Measurements from ENCODE around the gene ANP32A.

The ANP32A gene

DNA sequence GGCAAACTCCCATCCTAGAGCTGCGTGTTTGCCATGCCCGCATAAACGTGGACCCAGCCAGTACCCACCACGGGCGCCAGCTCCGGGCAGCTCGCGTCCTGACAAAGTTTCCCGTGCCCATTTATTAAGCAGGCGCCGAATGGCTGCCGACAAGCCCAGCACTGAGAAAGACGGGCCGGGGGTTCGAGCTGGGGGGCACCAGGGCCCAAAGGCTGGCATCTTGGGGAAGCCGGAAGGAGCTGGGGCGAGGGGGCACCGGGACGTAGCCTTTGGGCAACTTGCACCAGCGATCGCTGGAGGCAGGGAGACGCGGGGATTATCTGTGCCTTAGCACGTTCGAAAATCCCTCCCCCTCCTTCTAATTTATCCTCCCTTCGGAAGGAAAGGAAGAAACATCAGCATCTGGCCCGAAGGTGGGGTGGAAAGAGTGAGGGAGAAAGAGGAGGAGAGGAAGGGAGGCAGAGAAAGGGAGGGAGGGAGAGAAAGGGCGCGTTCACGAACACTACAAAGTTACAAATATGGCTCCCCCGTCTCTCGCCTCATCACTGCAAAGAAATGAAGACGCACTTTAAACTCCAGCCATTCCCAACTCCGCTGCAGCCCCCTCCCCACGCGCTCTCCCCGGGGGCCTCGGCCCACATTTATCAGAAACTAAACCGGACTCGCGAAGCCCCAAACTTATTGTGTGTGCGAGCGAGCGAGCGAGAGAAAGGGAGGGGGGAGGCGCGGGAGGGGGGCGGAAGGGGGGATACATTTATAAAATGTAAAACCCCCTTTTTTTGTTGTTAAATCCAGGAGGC, 1.0 kb downstream of the ANP32A start:
- DNase-seq, result peak; percentile 37

DNA sequence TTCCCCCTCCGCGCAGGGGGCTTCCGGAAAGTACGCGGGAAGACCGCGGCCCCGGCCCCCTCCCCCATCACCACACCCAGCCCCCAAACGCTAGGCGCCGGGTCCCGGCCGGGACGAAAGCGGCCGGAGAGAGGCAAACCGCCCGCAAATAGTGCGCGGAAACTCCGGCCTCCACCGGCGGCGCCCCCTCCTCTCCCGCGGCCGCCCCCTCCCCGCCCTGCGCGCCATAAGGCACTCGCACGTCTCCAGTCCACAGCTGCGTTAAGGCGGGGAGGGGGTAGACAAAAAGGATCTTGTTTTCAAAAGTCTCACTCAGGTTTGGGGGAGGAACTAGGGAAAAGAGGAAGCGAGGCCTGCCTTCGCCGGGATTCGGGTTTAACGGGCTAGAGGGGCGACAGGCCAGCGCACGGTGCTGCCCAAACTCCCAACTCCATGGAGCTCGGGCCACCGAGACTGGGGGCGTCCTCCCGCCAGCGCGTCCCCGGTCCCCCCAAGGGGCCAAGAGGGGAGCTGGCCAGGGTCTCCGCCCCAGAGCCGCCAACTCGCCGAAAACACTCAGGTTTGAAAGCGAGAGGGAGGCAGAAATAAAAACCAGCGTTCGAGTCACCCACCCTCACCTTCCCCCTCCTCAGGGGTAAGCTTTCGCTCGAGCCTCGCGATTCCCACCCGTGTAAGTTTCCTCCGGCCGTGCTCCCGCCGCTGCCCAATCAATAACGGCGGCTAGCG, 1.8 kb downstream of the ANP32A start:
- DNase-seq, result peak; percentile 54

DNA sequence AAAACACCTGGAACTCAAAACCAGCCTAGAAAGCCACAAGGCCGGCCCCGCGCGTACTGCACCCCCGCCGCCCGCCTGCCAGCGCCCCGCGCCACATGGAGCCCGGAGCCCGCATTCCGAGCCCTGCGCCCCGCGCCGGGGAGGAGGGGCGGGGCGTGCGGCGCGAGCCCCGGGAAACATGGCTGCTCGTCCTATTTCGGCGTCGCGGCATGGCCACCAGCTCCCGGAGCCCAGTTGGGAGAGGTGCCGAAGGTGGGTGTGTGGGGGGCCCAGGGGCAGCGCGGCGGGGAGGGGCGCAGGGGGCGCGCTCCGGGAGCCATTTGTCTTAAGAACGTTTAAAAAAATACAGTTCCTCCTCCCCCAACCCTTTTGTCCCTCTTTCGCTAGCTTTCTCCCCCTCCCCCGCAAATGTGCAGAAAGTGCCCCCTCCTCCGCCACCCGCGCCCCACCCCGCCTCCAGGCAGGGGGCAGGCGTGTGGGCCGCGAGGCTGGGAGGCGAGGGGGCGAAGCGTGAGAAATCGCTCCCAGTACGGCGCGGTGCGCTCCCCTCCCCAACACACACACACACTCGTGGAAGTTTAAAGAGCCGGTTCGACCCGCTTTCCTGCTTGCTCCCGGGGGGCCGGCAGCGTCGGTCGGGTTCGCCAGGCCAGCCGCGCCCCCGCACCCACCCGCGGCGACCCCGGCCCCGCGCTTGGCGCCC, 2.5 kb downstream of the ANP32A start:
- peak; percentile 61 for DNase-seq

DNA sequence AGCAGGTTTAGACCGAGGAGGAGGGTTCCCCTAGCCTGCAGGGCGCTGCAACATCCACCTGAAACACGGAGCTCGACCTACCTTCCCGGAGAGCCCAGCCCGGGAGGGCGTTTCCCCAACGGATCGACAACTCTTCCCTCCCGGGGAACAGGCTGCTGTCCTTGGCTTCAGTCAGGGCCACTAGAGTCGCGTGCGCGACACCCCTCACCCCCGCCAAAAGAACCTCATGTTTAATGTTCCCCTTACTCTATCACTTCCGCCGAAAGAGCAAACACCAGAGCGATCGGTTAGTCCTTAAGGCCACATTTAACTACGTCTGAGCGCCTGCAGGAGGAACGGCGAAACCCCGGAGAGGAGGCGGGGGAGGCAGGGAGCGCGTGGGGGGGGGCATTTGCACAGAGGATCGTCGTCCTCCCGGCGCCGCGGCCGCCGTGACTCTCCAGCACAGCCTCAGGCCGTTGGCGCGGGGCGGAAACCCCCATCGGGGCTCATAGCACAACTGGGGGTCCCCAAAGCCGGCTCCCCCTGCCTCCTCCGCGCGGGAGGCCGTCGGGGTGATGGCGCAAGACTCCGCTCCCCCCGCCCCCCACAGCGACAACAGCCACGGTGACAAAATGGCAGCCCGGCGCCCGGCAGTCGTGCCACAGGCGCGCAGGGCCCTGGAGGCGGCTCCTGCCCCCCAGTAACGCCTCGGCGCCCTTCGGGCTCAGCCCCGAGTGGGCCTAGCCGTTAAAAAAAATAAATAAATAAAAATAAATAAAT, 3.2 kb downstream of the ANP32A start:
- DNase-seq, result peak; percentile 68

DNA sequence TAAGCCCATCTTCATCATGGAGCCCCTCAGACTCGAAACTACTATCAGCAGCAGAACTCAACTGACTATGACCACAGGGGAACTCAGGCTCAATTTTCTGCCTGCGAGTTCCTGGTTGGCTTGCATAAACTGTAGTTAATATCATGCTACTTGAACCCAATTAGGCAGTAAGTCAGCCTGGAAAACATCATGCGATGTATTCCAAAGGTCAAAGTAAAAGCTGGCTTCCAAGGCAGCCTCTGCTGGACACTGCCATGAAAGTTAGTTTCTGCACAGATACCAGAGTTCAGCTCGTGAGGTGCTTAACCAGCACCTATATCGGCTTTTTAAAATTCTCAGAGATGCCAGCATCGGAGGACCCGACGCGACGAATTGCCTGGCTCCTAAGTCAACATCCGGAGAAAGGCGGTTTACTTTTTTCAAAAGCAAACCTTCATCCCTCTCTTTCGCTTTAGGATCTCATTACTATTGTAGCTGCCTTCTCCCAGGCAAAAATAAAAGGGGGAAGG, 3.8 kb downstream of the ANP32A start:
- no peak for DNase-seq

DNA sequence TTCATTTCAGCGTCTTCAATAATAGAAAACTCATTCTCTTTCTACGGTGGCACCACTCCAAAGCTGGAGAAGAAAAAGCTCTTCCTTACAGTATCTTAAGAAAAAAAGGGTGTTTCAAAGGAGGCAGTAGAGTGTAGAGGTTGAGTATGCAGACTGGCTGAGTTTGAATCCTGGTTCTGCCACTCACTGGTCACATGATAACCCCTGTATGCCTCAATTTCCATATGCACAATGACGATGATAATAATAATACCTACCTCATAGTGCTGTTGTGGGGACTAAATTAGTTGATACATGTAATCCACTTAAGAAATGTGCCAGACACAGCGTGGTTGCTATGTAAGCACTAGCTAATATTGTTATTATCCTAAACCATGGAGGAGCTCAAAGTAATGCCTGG, 4.5 kb downstream of the ANP32A start:
- DNase-seq, result no peak

DNA sequence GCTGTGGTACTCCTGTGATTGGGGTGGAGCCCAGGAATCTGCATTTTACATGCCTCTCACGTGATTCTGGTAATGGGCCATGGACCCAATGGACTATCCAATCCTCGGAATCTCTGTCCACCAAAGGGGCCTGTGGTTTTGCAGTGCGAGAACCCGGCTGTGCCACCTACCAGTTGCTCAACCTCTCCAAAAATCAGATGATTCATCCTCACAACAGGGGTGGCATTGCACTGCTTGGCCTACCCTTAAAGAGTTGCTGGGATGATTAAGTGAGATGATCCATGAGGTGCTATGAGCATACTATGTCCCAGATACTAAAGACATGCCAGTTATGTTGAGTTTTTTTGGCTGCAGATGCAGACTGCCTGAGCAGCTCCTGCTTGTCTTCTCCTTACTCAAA, 5.1 kb downstream of the ANP32A start:
- no peak for DNase-seq

DNA sequence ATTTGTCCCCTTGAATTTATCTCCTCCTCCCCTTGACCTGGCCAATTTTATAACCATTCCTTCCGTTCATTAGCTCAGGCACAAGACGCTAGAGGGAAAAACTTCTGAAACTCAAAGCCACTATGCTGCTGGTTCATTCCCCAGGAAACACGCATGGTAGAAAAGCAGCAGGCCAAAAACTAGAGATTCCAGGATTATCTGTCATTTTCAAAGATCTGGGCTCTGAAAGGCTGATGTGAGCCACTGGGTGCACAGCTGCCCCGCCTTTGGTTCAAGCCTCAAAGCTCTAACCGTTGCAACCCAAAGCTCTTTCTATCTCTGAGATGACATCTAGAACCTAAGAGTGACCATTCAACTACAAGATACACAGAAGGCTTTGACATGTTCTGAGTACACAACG, 6.1 kb downstream of the ANP32A start:
- no peak for DNase-seq

DNA sequence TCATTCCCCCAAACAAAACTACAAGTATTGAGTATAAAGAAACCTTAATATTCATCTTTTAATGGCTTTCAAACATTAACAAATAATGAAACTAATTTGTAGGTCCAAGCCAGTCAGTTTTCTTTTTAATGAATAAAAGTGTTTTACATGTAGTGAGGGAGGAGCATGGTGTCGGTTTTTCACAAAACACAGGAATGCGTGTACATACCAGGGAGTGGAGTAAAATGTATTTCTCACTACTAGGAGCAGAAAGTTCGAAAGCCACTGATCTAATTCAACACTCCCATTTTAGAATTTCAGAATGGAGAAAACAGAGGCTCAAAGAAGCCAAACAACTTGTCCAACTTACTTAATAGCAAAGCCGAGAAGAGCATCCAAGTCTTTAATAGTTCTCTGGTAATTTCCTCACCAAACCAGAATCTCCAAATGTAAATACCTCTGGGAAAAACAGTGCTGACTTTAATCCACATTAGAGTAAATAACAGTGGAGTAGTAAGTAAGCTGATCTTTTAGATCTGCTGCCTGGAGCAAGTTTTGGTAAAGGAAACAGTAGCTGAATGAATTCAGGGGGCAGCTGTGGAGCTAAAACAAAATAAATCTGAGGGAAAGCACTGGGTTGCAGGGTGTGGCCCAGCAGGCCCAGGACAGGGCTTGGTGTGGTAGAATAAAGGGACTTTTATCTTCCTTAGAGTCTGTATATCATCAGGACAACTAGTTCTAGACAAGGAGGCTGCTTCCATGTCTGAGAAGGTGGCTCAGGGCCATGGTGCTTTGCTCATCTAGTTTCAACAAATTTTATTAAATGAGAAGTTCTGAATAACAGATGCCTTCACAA, 7.9 kb downstream of the ANP32A start:
- no peak for DNase-seq

DNA sequence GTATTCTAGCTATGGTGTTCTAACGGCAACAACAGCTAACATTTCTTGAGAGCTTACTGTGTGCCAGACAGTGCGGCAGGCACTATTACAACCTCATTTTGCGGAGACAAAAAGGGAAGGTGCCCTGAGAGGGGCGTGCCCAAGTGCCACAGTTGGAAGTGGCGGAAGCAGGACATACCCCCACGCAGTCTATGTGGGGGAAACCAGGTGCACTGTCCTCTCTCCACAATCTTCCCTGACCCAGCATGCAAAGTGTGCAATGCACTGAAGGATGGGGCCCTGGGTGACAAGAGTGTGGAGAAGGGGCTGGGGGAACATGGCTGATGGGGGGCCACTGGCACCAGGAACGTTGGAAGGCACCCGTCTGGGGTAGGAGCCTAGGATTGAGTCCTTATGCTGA, 8.6 kb downstream of the ANP32A start:
- DNase-seq, result no peak

DNA sequence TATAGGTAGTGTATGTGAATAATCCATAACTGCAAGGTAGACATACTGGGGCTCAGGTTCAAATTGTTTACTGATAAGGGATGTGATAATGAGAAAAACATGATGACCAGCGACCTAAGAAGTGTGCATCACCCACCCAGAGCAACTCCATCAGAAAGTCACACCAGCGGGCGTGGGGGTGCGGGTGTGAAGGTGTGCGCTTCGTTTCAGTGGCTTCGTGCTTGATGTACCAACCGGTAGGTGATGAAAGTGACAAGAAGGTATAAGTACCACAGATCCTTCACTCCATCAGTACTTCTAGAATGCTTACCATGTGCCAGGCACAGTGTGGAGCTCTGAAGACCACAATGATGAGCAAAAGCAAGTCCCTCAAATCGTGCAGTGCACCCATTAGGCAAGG, 11.2 kb downstream of the ANP32A start:
- DNase-seq, result no peak

DNA sequence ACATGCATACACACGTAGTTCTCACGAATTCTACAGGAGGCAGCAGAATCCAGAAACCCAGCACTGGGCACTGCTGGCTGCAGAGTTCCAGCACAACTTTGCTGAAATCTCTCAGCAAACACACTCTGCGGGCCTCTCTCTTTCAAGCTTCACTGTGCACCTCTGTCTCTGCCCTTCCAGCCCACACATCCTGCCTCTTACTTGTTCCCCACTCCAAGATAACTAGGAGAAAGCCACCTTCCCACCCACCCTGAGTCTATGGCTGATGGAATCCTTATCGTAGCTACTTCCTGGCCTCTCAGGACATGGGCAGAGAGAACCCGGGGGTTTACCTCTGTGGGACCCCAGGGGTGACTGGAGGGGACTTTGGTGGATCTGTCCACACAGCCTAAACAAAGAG, 11.9 kb downstream of the ANP32A start:
- DNase-seq, result no peak

DNA sequence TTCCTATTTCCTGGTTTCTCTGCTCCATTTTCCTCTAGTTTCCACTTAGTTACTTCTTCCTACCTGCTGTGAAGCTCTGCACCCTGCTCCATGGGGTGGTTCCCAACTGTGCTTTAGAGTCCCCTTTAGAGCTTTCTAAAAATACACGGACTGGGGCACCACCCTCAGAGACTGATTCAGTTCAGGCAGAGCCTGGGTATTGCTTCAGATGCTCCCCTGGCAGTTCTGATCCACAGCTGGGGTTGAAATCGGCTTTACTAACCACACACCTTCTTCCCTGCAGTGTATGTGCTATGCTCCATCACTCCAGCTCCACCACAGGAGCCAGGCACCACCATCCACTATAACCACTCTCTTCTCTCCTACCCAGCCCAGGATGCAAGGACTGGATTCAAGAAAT, 12.6 kb downstream of the ANP32A start:
- DNase-seq, result no peak

DNA sequence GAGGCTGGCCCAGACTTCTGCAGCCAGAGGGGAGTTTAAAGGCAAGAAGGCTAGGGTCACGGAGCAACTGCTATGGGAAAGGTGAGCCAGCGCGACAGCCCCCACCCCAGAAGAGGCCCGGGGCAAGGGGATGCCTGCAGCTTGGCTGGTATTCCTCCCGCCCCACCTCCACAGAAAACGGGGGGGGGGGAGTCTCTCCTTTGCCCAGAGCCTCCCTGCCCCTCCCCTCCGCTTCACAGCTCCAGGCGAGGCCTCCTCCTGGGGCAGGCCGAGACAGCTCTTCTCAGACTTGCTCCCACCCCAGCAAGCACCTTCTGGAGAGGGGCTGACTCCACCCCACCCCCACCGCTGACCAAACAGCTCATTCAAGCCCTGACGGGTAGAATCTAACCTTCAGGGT, 13.4 kb downstream of the ANP32A start:
- no peak for DNase-seq

DNA sequence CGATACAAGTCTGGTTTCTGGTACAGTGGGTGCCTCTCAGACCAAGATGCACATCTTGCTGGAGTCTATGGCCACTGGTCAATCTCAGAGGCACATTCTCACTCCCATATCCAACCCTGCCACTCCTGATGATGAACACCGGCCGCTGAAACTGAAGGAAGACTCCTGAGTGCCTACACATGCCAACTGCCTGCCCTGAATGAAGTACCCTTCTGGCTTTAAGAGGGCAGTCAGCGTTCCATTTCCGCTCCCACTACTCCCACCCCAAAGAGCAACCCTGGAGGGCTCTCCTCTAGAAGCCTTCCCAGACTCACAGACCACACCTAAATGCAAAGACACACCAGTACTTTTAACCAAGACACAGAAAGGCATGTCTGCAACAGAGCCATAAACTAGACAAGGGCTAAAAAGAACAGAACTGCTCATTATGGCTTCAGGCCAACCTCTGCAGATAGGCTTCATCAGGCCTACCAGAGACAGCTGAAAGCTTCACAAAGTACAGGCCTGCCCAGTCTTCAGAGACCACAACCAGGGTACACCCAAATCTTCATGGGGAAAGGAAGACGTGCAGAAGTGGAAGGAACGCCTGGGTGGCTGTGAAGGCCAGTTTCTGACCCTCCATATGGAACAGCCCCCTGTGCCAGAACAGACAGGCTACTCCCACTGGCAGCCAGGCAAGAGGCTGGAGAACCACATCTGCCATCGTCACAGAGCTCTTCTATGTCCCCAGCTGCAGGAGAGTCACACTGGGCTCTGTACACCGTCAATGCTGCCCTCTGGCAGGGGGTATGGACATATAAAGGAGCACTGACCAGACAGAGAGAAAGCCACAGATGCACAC, 14.3 kb downstream of the ANP32A start:
- no peak for DNase-seq

DNA sequence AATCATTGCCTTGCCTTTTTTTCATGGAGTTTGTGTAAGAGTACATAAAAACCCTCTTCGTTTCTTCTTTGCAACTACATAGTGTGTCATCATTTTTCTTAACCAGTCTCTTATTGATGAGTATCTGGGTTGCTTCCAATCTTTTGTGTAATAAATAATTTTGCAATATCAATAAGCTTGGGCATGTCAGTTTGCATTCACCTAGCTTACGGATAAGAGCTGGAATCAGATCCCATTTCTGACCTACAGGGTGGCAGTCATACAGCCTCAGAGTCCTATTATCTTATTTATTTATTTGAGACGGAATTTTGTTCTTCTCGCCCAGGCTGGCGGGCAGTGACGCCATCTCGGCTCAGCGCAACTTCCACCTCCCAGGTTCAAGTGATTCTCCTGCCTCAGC, 18.3 kb downstream of the ANP32A start:
- no peak for DNase-seq

DNA sequence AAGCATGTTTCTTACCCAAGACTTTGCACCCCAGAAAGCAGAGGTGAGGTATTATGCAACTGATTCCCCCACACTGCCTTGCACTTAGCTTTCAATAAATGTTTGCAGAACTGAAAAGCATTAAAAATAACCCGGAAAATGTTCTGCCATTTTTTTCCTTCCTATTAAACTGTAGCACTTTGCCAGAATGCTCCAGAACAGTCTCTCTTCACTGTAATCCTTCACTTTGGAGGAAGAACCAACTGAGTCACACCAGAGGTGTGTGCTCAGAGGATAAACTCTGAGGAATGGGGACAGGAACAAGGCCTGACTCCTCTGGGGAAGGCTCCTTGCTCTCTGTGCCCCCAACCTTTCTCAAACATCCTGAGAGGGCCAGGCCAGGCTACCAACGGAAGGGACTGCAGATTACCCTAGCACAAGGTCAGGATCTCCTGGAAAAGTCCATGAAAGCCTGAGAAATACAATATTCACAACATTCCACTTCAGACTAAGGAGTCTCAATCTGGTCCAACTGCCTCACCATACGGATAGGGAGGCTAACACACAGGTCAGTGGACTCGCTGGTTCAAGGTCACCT, 19.0 kb downstream of the ANP32A start:
- no peak for DNase-seq

DNA sequence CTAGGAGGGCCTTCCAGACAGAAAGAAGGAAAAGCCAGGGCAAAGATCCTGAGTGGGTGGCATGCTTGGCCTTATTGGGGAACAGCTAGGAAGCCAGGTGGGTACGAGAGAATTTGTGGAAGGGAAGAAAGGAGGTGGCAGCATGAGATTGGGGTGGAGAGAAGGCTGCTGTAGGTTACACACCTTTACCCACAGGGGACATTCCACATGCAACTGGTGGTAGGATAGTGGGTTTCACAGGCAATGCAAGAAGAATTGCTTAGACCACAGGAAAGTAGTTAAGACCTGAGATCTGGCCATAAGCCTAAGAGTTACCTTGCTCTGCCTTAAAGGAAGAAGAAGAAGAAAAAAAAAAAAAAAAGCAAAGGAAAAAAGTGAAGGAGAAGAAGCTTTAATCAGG, 19.8 kb downstream of the ANP32A start:
- DNase-seq, result no peak

DNA sequence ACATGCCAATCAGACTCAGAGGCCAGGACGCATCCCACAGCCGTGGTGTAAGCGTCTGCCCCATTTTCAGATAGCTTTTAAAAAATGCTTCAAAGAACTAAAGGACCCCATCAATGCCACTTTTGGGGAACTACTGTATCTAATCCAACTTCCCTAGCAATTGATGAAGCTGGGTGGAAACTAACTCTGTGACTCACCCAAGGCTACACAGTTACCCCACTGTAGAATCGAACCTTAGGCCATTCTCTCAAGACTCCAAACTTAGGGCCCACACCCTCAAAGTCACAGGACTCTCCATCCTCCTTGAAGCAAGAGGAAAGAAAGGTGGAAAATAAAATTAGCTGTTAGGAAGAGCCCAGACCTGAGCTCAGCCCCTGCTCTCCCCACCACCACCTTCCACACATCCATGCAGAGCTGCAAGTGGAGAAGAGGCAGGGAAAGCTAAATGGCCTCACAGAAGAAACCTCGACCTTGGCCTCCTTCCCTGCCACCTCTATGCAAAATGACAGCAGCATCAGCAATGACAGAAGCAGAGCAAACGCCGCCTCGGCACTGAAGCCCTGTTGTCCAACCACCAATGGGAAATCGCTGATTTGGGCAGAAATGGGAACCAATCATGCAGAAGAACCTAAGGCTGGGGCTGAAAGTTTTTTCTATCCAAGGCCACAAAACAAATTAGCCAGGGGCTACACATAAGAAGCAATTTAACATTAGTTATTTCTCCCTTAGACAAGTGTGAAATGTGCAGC, 22.2 kb downstream of the ANP32A start:
- DNase-seq, result no peak
